Neural cell (in vitro differentiated cells): ENCODE data around the gene CYSRT1. TPM values are rescaled to one million over a fixed set of nuclear protein-coding genes. Genes with fewer than 3 reads are reported as not detected.

Source experiments
- H2AFZ ChIP-seq: fragments of 200-600, 300-800 bp; sonication (generic), shearing (Covaris generic); 2 replicates; pipeline ENCODE4 v1.6.0; 2014; ENCODE audit warnings: low read depth, mild to moderate bottlenecking, antibody characterized with exemption, low read length, moderate library complexity
- H3F3A ChIP-seq: fragments of 200-600 bp; shearing (Covaris generic); 2 replicates; pipeline ENCODE4 v1.6.1; 2016; ENCODE audit warnings: mild to moderate bottlenecking, moderate library complexity, mixed read lengths, antibody characterized with exemption, low read length; ENCODE audit not compliant: insufficient read depth, poor library complexity, severe bottlenecking
- H3K27ac ChIP-seq: fragments of 200-600, 300-800 bp; sonication (generic), shearing (Covaris generic); 2 replicates; pipeline ENCODE4 v1.5.1; 2014; ENCODE audit warnings: mild to moderate bottlenecking, low read length, moderate library complexity
- H3K27me3 ChIP-seq: fragments of 300-800, 200-600 bp; sonication (generic), shearing (Covaris generic); 2 replicates; pipeline ENCODE4 v1.6.0; 2014; ENCODE audit warnings: mild to moderate bottlenecking, low read depth, low read length, moderate library complexity; ENCODE audit not compliant: insufficient read depth
- H3K36me3 ChIP-seq: fragments of 300-800, 200-600 bp; sonication (generic), shearing (Covaris generic); 2 replicates; pipeline ENCODE4 v1.5.1; 2014; ENCODE audit warnings: mild to moderate bottlenecking, antibody characterized with exemption, low read length, moderate library complexity; ENCODE audit not compliant: insufficient read depth
- H3K4me2 ChIP-seq: fragments of 300-800, 200-600 bp; sonication (generic), shearing (Covaris generic); 2 replicates; pipeline ENCODE4 v1.6.0; 2014; ENCODE audit warnings: mild to moderate bottlenecking, low read length
- H3K4me3 ChIP-seq: fragments of 300-800, 200-600 bp; sonication (generic), shearing (Covaris generic); 2 replicates; pipeline ENCODE4 v1.5.1; 2014; ENCODE audit warnings: mild to moderate bottlenecking, low read length, moderate library complexity
- H3K79me2 ChIP-seq: fragments of 200-600 bp; shearing (Covaris generic); replicated peaks from 2 replicates; pipeline ENCODE4 v1.6.0; 2014; ENCODE audit warnings: mild to moderate bottlenecking, low read length, moderate library complexity; ENCODE audit not compliant: insufficient read depth
- H3K9ac ChIP-seq: fragments of 300-800, 200-600 bp; sonication (generic), shearing (Covaris generic); 2 replicates; pipeline ENCODE4 v1.6.1; 2016; ENCODE audit warnings: mild to moderate bottlenecking, low read length, mixed read lengths
- H3K9me2 ChIP-seq: fragments of 200-600 bp; shearing (Covaris generic); 2 replicates; pipeline ENCODE4 v1.6.1; 2016; ENCODE audit warnings: mild to moderate bottlenecking, low read length, mixed read lengths; ENCODE audit not compliant: insufficient read depth
- H3K9me3 ChIP-seq: fragments of 200-600, 300-800 bp; sonication (generic), shearing (Covaris generic); 2 replicates; pipeline ENCODE4 v1.6.1; 2016; ENCODE audit warnings: mild to moderate bottlenecking, mixed run types, low read length, moderate library complexity, mixed read lengths
- H4K20me1 ChIP-seq: fragments of 200-600 bp; shearing (Covaris generic); 2 replicates; pipeline ENCODE4 v1.6.1; 2016; ENCODE audit warnings: mild to moderate bottlenecking, mixed run types; ENCODE audit not compliant: insufficient read depth
- EP300 ChIP-seq: fragments of 450-650 bp; conservative IDR thresholded peaks from 2 replicates; pipeline ENCODE4 v1.6.1; 2014; ENCODE audit warnings: antibody characterized with exemption, mild to moderate bottlenecking, moderate library complexity; ENCODE audit not compliant: poor library complexity, severe bottlenecking
- EZH2 ChIP-seq: fragments of 200-600, 300-800 bp; shearing (Covaris generic), sonication (generic); IDR thresholded peaks from 2 replicates; pipeline ENCODE4 v1.6.1; 2014; ENCODE audit warnings: antibody characterized with exemption, low read length, borderline replicate concordance, mild to moderate bottlenecking; ENCODE audit not compliant: insufficient read depth, poor library complexity, severe bottlenecking
- MXI1 ChIP-seq: fragments of 450-650 bp; conservative IDR thresholded peaks from 2 replicates; pipeline ENCODE4 v1.6.1; 2014; ENCODE audit warnings: antibody characterized with exemption, mild to moderate bottlenecking; ENCODE audit not compliant: poor library complexity, severe bottlenecking
- POLR2AphosphoS5 ChIP-seq: IDR thresholded peaks from 2 replicates; pipeline ENCODE4 v1.6.1; 2012
- RAD21 ChIP-seq: fragments of 450-650 bp; conservative IDR thresholded peaks from 2 replicates; pipeline ENCODE4 v1.6.1; 2014; ENCODE audit warnings: antibody characterized with exemption, mild to moderate bottlenecking, moderate library complexity
- SMC3 ChIP-seq: fragments of 450-650 bp; conservative IDR thresholded peaks from 2 replicates; pipeline ENCODE4 v1.6.1; 2014; ENCODE audit warnings: antibody characterized with exemption, mild to moderate bottlenecking, moderate library complexity; ENCODE audit not compliant: poor library complexity
- TAF1 ChIP-seq: IDR thresholded peaks from 2 replicates; pipeline ENCODE4 v1.6.1; 2012; ENCODE audit warnings: low read depth
- polyA plus RNA-seq: library from polyadenylated mRNA; depleted of rRNA; stranded (reverse); fragments of >200 nt; gene quantifications from 2 replicates; pipeline ENCODE4 v1.2.3, GENCODE V29; 2014
- TF ChIP-seq, protein P1 (sequence below): fragments of 450-650 bp; IDR thresholded peaks from 2 replicates; pipeline ENCODE4 v1.5.1; 2014; ENCODE audit warnings: antibody characterized with exemption, mild to moderate bottlenecking, moderate library complexity; ENCODE audit not compliant: poor library complexity, severe bottlenecking
- TF ChIP-seq, protein P2 (sequence below): IDR thresholded peaks from 2 replicates; pipeline ENCODE4 v1.6.1; 2012; ENCODE audit warnings: borderline replicate concordance

CYSRT1 gene
- polyA plus RNA-seq, 1 donor from 2014 or later: 3.3 TPM

DNA sequence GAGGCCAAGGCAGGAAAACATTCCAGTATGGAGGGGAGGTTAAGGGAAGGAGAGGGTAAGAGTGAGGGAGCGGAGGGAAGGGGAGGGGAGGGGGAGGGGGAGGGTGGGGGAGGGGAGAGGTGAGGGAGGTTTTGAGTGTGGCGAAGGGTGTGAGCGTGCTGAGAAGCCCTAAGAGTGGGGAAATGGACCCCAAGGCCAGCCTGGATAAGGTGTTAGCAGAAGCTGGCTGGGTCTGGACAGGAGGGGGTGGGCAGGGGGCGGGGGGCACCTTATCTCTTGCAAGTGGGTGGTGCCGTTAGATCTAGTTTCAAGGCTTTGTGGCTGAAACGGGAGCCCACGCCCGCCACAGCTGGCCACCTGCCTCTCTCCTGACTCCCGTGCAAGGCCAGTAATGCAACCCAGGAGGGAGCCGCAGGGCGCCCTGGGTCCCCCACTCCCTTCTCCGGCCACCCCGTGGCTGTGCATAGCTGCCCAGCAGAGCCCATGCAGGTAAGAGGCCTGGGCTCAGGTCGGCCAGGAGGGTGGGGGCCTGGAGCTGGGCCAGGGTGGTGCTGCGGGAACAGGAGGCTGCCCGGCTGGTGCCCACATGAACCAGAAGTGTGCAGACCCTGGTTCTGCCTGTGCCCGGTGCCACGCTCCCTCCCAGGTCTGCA lies 3.0 kb downstream of the CYSRT1 start:
- Histone ChIP-seq H4K20me1 (no peaks in the 10 kb centered on the region), H3K36me3 (no peaks in the 10 kb centered on the region), H3F3A (no peaks in the 10 kb centered on the region), H3K79me2 (no peaks in the 10 kb centered on the region), H3K27ac (no peak overlapping the region), H3K4me2 (no peak overlapping the region), H3K27me3 (no peaks in the 10 kb centered on the region), H3K9me3 (no peaks in the 10 kb centered on the region), H2AFZ (no peak overlapping the region), H3K9ac (no peak overlapping the region), H3K9me2 (no peaks in the 10 kb centered on the region), H3K4me3 (no peak overlapping the region)
- no peak for TF ChIP-seq SMC3
- TF ChIP-seq POLR2AphosphoS5: no peak
- TF ChIP-seq, protein P1, sequence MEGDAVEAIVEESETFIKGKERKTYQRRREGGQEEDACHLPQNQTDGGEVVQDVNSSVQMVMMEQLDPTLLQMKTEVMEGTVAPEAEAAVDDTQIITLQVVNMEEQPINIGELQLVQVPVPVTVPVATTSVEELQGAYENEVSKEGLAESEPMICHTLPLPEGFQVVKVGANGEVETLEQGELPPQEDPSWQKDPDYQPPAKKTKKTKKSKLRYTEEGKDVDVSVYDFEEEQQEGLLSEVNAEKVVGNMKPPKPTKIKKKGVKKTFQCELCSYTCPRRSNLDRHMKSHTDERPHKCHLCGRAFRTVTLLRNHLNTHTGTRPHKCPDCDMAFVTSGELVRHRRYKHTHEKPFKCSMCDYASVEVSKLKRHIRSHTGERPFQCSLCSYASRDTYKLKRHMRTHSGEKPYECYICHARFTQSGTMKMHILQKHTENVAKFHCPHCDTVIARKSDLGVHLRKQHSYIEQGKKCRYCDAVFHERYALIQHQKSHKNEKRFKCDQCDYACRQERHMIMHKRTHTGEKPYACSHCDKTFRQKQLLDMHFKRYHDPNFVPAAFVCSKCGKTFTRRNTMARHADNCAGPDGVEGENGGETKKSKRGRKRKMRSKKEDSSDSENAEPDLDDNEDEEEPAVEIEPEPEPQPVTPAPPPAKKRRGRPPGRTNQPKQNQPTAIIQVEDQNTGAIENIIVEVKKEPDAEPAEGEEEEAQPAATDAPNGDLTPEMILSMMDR: no peak
- no peak for TF ChIP-seq MXI1
- no peak for TF ChIP-seq EP300
- TF ChIP-seq RAD21: no peak
- TF ChIP-seq, protein P2, sequence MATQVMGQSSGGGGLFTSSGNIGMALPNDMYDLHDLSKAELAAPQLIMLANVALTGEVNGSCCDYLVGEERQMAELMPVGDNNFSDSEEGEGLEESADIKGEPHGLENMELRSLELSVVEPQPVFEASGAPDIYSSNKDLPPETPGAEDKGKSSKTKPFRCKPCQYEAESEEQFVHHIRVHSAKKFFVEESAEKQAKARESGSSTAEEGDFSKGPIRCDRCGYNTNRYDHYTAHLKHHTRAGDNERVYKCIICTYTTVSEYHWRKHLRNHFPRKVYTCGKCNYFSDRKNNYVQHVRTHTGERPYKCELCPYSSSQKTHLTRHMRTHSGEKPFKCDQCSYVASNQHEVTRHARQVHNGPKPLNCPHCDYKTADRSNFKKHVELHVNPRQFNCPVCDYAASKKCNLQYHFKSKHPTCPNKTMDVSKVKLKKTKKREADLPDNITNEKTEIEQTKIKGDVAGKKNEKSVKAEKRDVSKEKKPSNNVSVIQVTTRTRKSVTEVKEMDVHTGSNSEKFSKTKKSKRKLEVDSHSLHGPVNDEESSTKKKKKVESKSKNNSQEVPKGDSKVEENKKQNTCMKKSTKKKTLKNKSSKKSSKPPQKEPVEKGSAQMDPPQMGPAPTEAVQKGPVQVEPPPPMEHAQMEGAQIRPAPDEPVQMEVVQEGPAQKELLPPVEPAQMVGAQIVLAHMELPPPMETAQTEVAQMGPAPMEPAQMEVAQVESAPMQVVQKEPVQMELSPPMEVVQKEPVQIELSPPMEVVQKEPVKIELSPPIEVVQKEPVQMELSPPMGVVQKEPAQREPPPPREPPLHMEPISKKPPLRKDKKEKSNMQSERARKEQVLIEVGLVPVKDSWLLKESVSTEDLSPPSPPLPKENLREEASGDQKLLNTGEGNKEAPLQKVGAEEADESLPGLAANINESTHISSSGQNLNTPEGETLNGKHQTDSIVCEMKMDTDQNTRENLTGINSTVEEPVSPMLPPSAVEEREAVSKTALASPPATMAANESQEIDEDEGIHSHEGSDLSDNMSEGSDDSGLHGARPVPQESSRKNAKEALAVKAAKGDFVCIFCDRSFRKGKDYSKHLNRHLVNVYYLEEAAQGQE: no peak
- TF ChIP-seq TAF1: no peak
- no peak for TF ChIP-seq EZH2

DNA sequence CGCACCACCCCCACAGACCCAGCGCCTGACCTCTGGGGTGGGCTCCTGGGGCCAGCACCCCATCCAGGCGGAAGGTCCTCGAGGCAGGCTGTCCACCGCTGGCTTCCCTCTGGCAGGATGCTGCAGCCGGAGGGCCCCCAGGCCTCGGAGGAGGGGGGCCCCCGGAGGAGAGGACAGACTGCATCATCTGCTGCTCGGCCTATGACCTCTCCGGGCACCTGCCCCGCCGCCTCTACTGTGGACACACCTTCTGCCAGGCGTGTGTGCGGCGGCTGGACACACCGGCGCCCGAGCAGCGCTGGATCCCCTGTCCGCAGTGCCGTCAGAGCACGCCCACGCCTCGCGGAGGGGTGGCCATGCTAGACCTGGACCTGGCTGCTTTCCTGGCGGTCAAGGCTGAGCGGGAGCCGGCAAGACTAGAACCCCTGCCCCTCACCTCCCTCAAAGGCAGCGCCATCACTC lies 3.6 kb downstream of the CYSRT1 start:
- Histone ChIP-seq H3K36me3 (no peaks in the 10 kb centered on the region), H3K9me3 (no peaks in the 10 kb centered on the region), H3K4me3 (no peak overlapping the region), H3K79me2 (no peaks in the 10 kb centered on the region), H3K9me2 (no peaks in the 10 kb centered on the region), H3K27me3 (no peaks in the 10 kb centered on the region), H4K20me1 (no peaks in the 10 kb centered on the region), H3K4me2 (no peak overlapping the region), H3K27ac (no peak overlapping the region), H3F3A (no peaks in the 10 kb centered on the region), H3K9ac (no peak overlapping the region), H2AFZ (no peak overlapping the region)
- TF ChIP-seq SMC3: no peak
- TF ChIP-seq, protein P2: no peak
- no peak for TF ChIP-seq EZH2
- TF ChIP-seq, protein P1: no peak
- no peak for TF ChIP-seq POLR2AphosphoS5
- no peak for TF ChIP-seq MXI1
- TF ChIP-seq EP300: no peak
- TF ChIP-seq RAD21: no peak
- no peak for TF ChIP-seq TAF1
